ENCODE measurements around the gene MCOLN2. TPM values are rescaled to one million over a fixed set of nuclear protein-coding genes. Genes with fewer than 3 reads are reported as not detected.
"Not testable (repeated sequence)": the region's sequence is repeated elsewhere in the genome, so short reads cannot be mapped to it uniquely, and the experiment has no call there.

Gene MCOLN2
- total RNA-seq, 1 donor from 2014 or later: 0.13 TPM

- intact Hi-C loops (cut with DNase I): no loop called here
- DNase-seq (ENCODE audit: low spot score): no peak
Observed at GRCh38 chr1:84916897-84917296, 80.0 kb downstream of the MCOLN2 start.

GRCh38 chr1:84913555-84913892 is 83.4 kb downstream of the MCOLN2 start:
- DNase-seq (ENCODE audit: low spot score): no peak
- intact Hi-C loops (cut with DNase I): no loop called here

GRCh38 chr1:84912726-84913554 is 84.0 kb downstream of the MCOLN2 start:
- intact Hi-C loops (cut with DNase I): no loop called here
- no peak for DNase-seq (ENCODE audit: low spot score)

GRCh38 chr1:84908746-84909464 is 88.0 kb downstream of the MCOLN2 start:
- DNase-seq (ENCODE audit: low spot score); intact Hi-C loops (cut with DNase I): not testable (repeated sequence)

GRCh38 chr1:84907095-84907827 is 89.7 kb downstream of the MCOLN2 start:
- DNase-seq (ENCODE audit: low spot score): no peak
- intact Hi-C loops (cut with DNase I): no loop called here

GRCh38 chr1:84902727-84903126 is 94.2 kb downstream of the MCOLN2 start:
- intact Hi-C loops (cut with DNase I); DNase-seq (ENCODE audit: low spot score): not testable (repeated sequence)

- intact Hi-C loops (cut with DNase I): no loop called here
- DNase-seq (ENCODE audit: low spot score): no peak
Observed at GRCh38 chr1:84899969-84900368, 96.9 kb downstream of the MCOLN2 start.

GRCh38 chr1:84896279-84896678 is 100.6 kb downstream of the MCOLN2 start:
- DNase-seq (ENCODE audit: low spot score): no peak
- intact Hi-C loops (cut with DNase I): no loop called here

- intact Hi-C loops (cut with DNase I): no loop called here
- DNase-seq (ENCODE audit: low spot score): no peak
Observed at GRCh38 chr1:84892705-84893618, 104.0 kb downstream of the MCOLN2 start, which contains the start of gene LPAR3. TSS of gene LPAR3 (minus strand) at chr1:84893206. CDS start at chr1:84866120, 27,086 bp downstream.

- intact Hi-C loops (cut with DNase I): no loop called here
- no peak for DNase-seq (ENCODE audit: low spot score)
Observed at GRCh38 chr1:84890566-84890965, 106.3 kb downstream of the MCOLN2 start.

GRCh38 chr1:84889437-84889836 is 107.5 kb downstream of the MCOLN2 start:
- intact Hi-C loops (cut with DNase I): no loop called here
- no peak for DNase-seq (ENCODE audit: low spot score)

- intact Hi-C loops (cut with DNase I): no loop called here
- DNase-seq (ENCODE audit: low spot score): no peak
Observed at GRCh38 chr1:84888753-84889152, 108.2 kb downstream of the MCOLN2 start.

GRCh38 chr1:84887261-84887934 is 109.5 kb downstream of the MCOLN2 start:
- intact Hi-C loops (cut with DNase I): no loop called here
- no peak for DNase-seq (ENCODE audit: low spot score)

- intact Hi-C loops (cut with DNase I): no loop called here
- no peak for DNase-seq (ENCODE audit: low spot score)
Observed at GRCh38 chr1:84885469-84885868, 111.4 kb downstream of the MCOLN2 start.

GRCh38 chr1:84884671-84885389 is 112.1 kb downstream of the MCOLN2 start:
- intact Hi-C loops (cut with DNase I): no loop called here
- no peak for DNase-seq (ENCODE audit: low spot score)

- intact Hi-C loops (cut with DNase I): no loop called here
- no peak for DNase-seq (ENCODE audit: low spot score)
Observed at GRCh38 chr1:84883286-84883685, 113.6 kb downstream of the MCOLN2 start.

- no peak for DNase-seq (ENCODE audit: low spot score)
- intact Hi-C loops (cut with DNase I): no loop called here
Observed at GRCh38 chr1:84877592-84877991, 119.3 kb downstream of the MCOLN2 start.

- intact Hi-C loops (cut with DNase I): no loop called here
- no peak for DNase-seq (ENCODE audit: low spot score)
Observed at GRCh38 chr1:84876353-84876752, 120.6 kb downstream of the MCOLN2 start.

All from cardiac septum (tissue), 1 donor.